HepG2 (cell line): Measurements from ENCODE around the gene TRPV6.

Experiments
- ATF4 ChIP-seq, 2 experiments: fragments of 450-650 bp in 1 of 2; sonication (generic) in 1 of 2; formaldehyde crosslinking; IDR thresholded peaks; 2 replicates each; pipeline versions ENCODE4 v1.5.0 to v1.8.0; 2020 to 2022; ENCODE audit warnings: mild to moderate bottlenecking in 1 of 2, missing genetic modification reagents in 1 of 2
- BRCA1 ChIP-seq: sonication (generic); formaldehyde crosslinking; IDR thresholded peaks from 2 replicates; pipeline ENCODE4 v1.4.0; 2020; ENCODE audit warnings: missing genetic modification reagents
- HNRNPK ChIP-seq: fragments of 200-400 bp; formaldehyde crosslinking; IDR thresholded peaks from 2 replicates; pipeline ENCODE4 v1.6.1; 2018; ENCODE audit warnings: low read length, low read depth, moderate library complexity, mild to moderate bottlenecking; ENCODE audit not compliant: poor library complexity, severe bottlenecking
- TCF12 ChIP-seq, 2 experiments: fragments of 450-650 bp in 1 of 2; sonication (generic) in 1 of 2; formaldehyde crosslinking in 1 of 2; IDR thresholded peaks; 2 replicates each; pipeline versions ENCODE4 v1.6.1 to v1.8.0; 2017 to 2022; ENCODE audit warnings: antibody characterized with exemption in 1 of 2, mild to moderate bottlenecking in 1 of 2, missing genetic modification reagents in 1 of 2, moderate library complexity in 1 of 2
- TP53 ChIP-seq: sonication (generic); formaldehyde crosslinking; conservative IDR thresholded peaks from 2 replicates; pipeline ENCODE4 v1.4.0; 2020; ENCODE audit warnings: missing genetic modification reagents

- TF ChIP-seq BRCA1: no peak
- TF ChIP-seq TCF12 (IDR thresholded peaks at IDR 0.05): no peak
- no peak for TF ChIP-seq TCF12 (CRISPR knock-in tag; IDR thresholded peaks at IDR 0.05)
- TF ChIP-seq TP53 (CRISPR knock-in tag): no peak
- no peak for TF ChIP-seq ATF4 (CRISPR knock-in tag; IDR thresholded peaks at IDR 0.05)
- no peak for TF ChIP-seq HNRNPK
Observed at GRCh38 chr7:142916508-142916907, 31.0 kb upstream of the TRPV6 start.
